AG04450 (cell line): Measurements from ENCODE around the gene SF3A1. TPM values are rescaled to one million over a fixed set of nuclear protein-coding genes. Genes with fewer than 3 reads are reported as not detected.
A peak's percentile ranks its signal among the peaks of the same experiment; 100 is the strongest.

ENCODE experiments used
- CTCF ChIA-PET: fragments of 300-600, 350-600 bp; formaldehyde crosslinking; extraction: SDS; loops from one replicate; lab custom pipeline; 2022; ENCODE audit warnings: antibody characterized with exemption, inconsistent platforms; lab: Charles Lee
- POLR2A ChIA-PET: fragments of 350-600 bp; formaldehyde crosslinking; extraction: SDS; loops from one replicate; lab custom pipeline; 2021; ENCODE audit warnings: antibody characterized with exemption, inconsistent platforms; lab: Yijun Ruan, JAX
- DNase-seq: peaks from one replicate; pipeline ENCODE4 v3.0.0-alpha.2; 2011; ENCODE audit warnings: low read depth, low spot score
- H3K27ac ChIP-seq: one replicate; pipeline ENCODE4 v1.5.1; 2012; ENCODE audit warnings: low read depth, low read length, control low read depth
- H3K27me3 ChIP-seq: one replicate; pipeline ENCODE4 v1.6.0; 2012; ENCODE audit warnings: low read length; ENCODE audit not compliant: control insufficient read depth, insufficient read depth
- H3K4me3 ChIP-seq: 2 replicates; pipeline ENCODE4 v1.5.1; 2011; ENCODE audit warnings: mild to moderate bottlenecking, low read depth, low read length, control low read depth
- H3K9me3 ChIP-seq: 2 replicates; pipeline ENCODE4 v1.5.1; 2012; ENCODE audit warnings: low read length; ENCODE audit not compliant: control insufficient read depth, insufficient read depth
- polyA plus RNA-seq: library from polyadenylated mRNA; depleted of rRNA; stranded (reverse); fragments of >200 nt; gene quantifications from 2 replicates; pipeline ENCODE4 v1.2.3, GENCODE V29; 2011
- TF ChIP-seq, protein P1 (sequence below): IDR thresholded peaks from 2 replicates; pipeline ENCODE4 v1.5.1; 2011; ENCODE audit warnings: low read depth, low read length, control low read depth, inconsistent platforms

The SF3A1 gene
- polyA plus RNA-seq, 1 experiment, result 53.1 TPM

DNA sequence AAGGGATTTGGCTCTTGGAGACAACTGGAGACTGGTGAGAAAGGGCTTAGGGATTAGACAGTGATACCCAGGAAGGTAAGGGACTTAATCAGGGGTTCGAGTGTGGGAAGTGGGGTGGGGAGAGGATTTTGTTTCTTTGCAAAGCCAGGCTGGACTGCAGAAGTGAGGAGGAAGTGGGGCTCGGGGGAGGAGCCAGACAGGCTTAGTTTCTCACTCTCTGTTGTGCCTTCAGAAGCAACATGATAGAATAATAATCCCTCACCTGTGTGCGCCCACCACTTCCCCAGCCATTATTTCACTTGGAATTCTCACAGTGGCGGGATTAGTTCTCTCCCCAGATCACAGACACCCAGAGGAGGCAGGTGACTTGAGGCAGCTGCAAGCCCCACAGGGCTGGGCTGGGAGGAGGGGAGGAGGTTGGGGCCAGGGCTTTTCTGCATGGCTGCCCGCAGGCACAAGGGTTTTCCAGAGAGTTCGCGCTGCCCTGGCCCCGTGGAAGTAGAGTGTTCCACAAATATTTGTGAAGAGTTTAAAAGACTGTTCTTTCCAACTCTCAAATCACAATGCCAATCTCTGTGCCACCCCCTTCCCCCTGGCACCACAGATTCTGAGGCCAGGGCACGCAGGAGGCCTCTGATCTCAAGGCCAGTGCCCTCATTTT is 36.1 kb upstream of the SF3A1 start:
- DNase-seq, result no peak
- Histone ChIP-seq H3K27me3 (no peaks in the 10 kb centered on the region), H3K4me3 (no peak overlapping the region), H3K27ac (no peak overlapping the region), H3K9me3 (peaks cover 3% of the 10 kb centered on the region)
- TF ChIP-seq, protein P1, sequence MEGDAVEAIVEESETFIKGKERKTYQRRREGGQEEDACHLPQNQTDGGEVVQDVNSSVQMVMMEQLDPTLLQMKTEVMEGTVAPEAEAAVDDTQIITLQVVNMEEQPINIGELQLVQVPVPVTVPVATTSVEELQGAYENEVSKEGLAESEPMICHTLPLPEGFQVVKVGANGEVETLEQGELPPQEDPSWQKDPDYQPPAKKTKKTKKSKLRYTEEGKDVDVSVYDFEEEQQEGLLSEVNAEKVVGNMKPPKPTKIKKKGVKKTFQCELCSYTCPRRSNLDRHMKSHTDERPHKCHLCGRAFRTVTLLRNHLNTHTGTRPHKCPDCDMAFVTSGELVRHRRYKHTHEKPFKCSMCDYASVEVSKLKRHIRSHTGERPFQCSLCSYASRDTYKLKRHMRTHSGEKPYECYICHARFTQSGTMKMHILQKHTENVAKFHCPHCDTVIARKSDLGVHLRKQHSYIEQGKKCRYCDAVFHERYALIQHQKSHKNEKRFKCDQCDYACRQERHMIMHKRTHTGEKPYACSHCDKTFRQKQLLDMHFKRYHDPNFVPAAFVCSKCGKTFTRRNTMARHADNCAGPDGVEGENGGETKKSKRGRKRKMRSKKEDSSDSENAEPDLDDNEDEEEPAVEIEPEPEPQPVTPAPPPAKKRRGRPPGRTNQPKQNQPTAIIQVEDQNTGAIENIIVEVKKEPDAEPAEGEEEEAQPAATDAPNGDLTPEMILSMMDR, result no peak
- CTCF ChIA-PET, result interaction anchor here (0.6 to 3.6 kb wide), 4 partner anchors 10 to 105 kb away, joined by 3 to 39 read pairs (median 8); no protein-coding TSS in a partner anchor
- POLR2A ChIA-PET, result interaction anchor here (1.0 kb wide), 1 partner anchor 31 kb away, joined by 3 read pairs; no protein-coding TSS in a partner anchor

DNA sequence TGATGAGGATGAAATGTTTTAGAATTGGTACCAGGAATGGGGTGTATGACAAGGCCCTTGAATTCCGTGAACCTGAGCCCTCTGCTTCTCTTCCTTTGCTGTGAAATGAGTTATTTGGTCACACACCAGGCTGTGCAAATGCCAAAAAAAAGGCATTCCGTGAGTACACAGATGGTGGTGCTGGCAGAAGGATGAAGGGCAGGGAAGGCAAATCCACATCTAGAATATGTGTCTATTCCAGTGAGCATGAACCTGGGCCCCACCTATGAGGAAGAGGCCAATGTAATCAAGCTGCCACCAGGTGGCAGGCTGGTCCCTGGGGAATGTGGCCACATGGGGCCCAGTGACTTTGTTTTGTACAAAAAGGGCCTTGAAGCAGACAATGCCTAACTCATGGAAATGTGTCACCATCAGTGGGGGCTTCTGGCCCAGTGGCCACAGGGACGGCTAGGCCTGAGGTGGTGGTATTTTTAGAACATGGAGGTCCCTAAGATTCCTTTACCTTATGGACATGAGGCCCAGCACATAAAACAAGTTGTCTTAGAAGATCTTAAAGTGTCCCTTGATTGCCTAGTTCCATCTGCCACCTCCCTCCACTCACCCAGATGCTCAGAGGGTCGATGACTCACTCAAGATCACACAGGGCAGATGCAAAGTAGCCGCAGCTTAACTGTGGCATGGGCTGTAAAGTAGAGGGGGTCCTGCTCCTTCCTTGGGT is 34.4 kb upstream of the SF3A1 start:
- peak; percentile 41 for DNase-seq
- H3K27me3 ChIP-seq, result no peaks in the 10 kb centered on the region
- H3K4me3 ChIP-seq, result no peak overlapping the region
- POLR2A ChIA-PET, result no interaction called here
- CTCF ChIA-PET, result interaction anchor here (0.9 to 3.6 kb wide), 8 partner anchors 17 to 364 kb away, joined by 3 to 39 read pairs (median 6); no protein-coding TSS in a partner anchor
- peak overlapping the region; percentile 57 for H3K27ac ChIP-seq
- TF ChIP-seq, protein P1, result peak; percentile 76
- peaks cover 3% of the 10 kb centered on the region; the same call in 1 of the 2 replicates for H3K9me3 ChIP-seq

DNA sequence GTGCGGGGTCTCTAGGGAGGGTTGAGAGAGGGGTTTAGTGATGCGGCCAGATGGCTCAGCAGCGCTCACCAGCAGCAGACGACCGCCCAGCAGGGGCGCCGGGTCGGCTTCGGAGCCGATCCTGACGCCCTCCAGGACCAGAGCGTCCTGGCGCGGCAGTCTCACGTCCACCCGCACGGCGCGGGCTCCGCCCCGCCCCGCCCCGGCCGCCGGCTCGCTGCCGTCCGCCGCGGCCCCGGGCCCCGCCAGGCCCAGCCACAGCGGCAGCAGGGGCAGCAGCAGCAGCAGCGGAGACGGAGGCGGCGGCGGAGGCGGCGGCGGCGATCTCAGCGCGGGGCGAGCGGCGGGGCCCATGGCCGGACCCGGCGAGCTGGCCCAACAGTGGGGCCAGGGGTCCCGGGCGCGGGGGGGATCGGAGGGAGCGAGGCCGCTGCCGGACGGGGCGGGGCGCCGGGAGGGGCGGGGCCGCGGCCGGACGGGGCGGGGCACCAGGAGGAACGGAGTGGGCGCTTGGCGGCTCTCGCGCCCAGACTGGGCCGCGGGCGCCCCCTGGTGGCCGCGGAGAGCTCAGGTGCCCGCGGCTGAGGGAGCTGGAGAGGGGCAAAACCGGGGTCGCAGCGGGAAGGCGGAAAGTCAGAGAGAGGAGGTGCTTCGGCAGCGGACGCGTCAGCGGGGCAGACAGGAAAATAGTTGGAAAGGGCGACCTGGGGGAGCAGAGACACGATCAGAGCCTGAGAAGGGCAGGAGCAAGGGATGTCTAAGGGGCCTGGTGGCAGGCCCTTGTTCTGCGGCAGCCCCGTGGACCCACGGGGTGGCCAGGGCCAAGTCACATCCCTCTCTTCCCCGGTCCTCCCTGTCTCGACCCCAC is 30.5 kb upstream of the SF3A1 start, which contains the start of gene RNF215:
TSS of gene RNF215 (minus strand) at position 452 of the 868 bp plus-strand sequence. CDS start at position 354, 98 bp downstream.
- peak; percentile 18 for DNase-seq
- peak within 1 kb of the TSS; percentile 72 for H3K4me3 ChIP-seq
- CTCF ChIA-PET, result interaction anchor here (0.6 to 3.0 kb wide), 30 partner anchors 8 to 1010 kb away, joined by 3 to 39 read pairs (median 4); partner anchors contain the start of genes CASTOR1, CCDC157, SEC14L2 and SF3A1

DNA sequence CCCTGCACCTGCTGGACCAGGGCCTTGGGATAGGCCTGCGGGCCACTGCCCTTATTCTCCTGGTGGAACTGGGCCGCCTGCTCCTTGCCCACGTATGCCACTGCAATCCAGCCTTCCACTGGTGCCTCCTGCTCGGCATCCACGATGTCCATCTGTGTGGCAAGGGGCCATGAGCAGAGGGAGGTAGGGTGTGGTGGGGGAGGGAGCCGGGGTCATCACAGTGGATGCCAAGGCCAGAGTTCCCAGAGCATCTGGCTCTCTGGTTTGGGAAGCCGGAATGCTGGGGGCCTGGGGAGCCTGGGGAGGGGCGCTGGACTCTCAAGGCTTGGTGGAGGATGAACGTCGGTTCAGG is 29.9 kb upstream of the SF3A1 start:
- DNase-seq, result no peak
- Histone ChIP-seq H3K27me3 (no peaks in the 10 kb centered on the region), H3K9me3 (peaks cover 3% of the 10 kb centered on the region; the same call in 1 of the 2 replicates), H3K27ac (peak overlapping the region; percentile 21), H3K4me3 (peak overlapping the region; percentile 72)
- TF ChIP-seq, protein P1, result no peak
- CTCF ChIA-PET, result interaction anchor here (0.6 to 3.0 kb wide), 6 partner anchors 97 to 1009 kb away, joined by 3 to 23 read pairs (median 6); no protein-coding TSS in a partner anchor
- POLR2A ChIA-PET, result no interaction called here

More for the DNA sequence above, 30.5 kb upstream of the SF3A1 start, which contains the start of gene RNF215:
- peak within 1 kb of the TSS; percentile 21 for H3K27ac ChIP-seq
- TF ChIP-seq, protein P1, result peak; percentile 75
- no peaks in the 10 kb centered on the region for H3K27me3 ChIP-seq
- POLR2A ChIA-PET, result interaction anchor here (1.0 kb wide), 2 partner anchors 9 to 99 kb away, joined by 4 to 6 read pairs; partner anchors contain the start of gene SEC14L2
- peaks cover 3% of the 10 kb centered on the region; the same call in 1 of the 2 replicates for H3K9me3 ChIP-seq
